Measurements from ENCODE around the gene CDRT15. TPM values are rescaled to one million over a fixed set of nuclear protein-coding genes. Genes with fewer than 3 reads are reported as not detected.
A peak's percentile ranks its signal among the peaks of the same experiment; 100 is the strongest.
"Not testable (repeated sequence)": the region's sequence is repeated elsewhere in the genome, so short reads cannot be mapped to it uniquely, and the experiment has no call there.

Gene CDRT15
- total RNA-seq, 1 donor from 2014 or later: not detected

DNA sequence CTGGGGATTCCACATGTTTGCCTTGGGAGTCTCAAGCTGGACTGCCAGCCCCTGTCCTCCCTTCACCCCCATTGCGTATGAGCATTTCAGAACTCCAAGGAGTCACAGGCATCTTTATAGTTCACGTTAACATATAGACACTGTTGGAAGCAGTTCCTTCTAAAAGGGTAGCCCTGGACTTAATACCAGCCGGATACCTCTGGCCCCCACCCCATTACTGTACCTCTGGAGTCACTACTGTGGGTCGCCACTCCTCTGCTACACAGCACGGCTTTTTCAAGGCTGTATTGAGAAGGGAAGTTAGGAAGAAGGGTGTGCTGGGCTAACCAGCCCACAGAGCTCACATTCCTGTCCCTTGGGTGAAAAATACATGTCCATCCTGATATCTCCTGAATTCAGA lies 28.9 kb downstream of the CDRT15 start:
- no peak for DNase-seq (ENCODE audit: low spot score)

- no peak for DNase-seq (ENCODE audit: low spot score)
These were observed 29.8 kb downstream of the CDRT15 start for GRCh38 chr17:14206891-14207290.

DNA sequence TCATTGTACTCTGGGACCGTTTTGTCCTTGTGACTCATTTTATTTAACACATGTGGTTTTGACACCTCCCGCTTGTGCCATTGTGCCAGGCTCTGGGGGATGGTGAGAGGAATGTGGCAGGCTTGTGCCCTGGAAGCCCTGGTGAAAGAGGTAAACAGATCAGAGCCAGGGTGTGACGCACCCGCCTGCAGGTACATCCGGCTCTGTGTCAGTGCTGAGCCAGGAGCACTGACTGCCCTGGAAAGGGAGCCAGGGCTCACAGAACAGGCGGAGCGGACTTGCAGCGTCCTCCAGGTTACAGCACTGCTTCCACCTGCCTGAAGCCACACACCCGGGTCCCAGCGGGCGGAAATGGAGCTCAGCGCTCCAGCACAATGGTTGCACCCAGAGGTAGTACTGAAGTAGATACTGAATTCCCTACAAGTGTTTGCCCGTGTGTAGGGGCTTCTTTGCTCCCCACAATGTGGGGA lies 30.6 kb downstream of the CDRT15 start:
- DNase-seq (ENCODE audit: low spot score): no peak

GRCh38 chr17:14205380-14205779 lies 31.3 kb downstream of the CDRT15 start:
- DNase-seq (ENCODE audit: low spot score): no peak

DNA sequence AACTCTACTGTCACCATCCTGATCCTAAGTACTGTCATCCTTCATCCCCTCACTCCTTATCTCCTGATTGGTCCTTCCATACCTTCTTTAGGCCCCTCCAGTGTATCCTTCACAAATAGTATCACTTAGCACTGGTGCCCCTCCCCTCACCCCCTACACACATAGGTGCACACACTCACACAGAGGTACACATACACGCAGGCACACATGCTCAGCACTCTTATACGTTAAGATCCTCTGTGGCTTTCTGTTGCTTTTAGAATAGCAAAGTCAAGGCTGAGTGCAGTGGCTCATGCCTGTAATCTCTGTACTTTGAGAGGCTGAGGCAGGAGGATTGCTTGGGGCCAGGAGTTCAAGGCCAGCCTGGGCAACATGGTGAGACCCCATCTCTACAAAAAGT lies 32.1 kb downstream of the CDRT15 start:
- DNase-seq (ENCODE audit: low spot score): no peak

DNA sequence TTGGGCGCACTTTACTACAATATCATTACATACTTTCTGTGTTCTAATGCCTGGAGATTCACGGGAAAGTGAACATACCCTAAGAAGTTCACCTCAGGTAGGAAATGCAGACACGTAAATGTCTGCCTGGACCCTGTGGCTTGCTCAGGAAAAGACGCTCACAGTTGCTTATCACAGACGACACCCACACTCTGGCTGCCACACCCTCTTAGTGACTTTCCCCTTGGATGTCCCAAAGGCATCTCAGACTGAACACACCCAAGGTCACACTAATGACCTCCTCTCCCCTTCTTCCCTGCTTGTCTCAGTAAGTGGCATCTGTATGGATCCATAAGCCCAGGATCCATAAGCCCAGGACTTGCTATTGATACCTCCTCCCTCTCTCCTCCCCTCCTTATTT lies 32.6 kb downstream of the CDRT15 start:
- no peak for DNase-seq (ENCODE audit: low spot score)

- no peak for DNase-seq (ENCODE audit: low spot score)
These were observed 33.3 kb downstream of the CDRT15 start for GRCh38 chr17:14203388-14203787.

GRCh38 chr17:14202388-14203166 lies 34.1 kb downstream of the CDRT15 start:
- no peak for DNase-seq (ENCODE audit: low spot score)

- DNase-seq (ENCODE audit: low spot score): no peak
These were observed 34.7 kb downstream of the CDRT15 start for GRCh38 chr17:14201988-14202380.

GRCh38 chr17:14201021-14201987 lies 35.4 kb downstream of the CDRT15 start:
- DNase-seq (ENCODE audit: low spot score): no peak

GRCh38 chr17:14200354-14200753 lies 36.3 kb downstream of the CDRT15 start:
- DNase-seq (ENCODE audit: low spot score): no peak

GRCh38 chr17:14199601-14200000 lies 37.1 kb downstream of the CDRT15 start:
- no peak for DNase-seq (ENCODE audit: low spot score)

- no peak for DNase-seq (ENCODE audit: low spot score)
These were observed 38.1 kb downstream of the CDRT15 start for GRCh38 chr17:14198575-14198974.

GRCh38 chr17:14198013-14198412 lies 38.6 kb downstream of the CDRT15 start:
- DNase-seq (ENCODE audit: low spot score): peak; percentile 18

DNA sequence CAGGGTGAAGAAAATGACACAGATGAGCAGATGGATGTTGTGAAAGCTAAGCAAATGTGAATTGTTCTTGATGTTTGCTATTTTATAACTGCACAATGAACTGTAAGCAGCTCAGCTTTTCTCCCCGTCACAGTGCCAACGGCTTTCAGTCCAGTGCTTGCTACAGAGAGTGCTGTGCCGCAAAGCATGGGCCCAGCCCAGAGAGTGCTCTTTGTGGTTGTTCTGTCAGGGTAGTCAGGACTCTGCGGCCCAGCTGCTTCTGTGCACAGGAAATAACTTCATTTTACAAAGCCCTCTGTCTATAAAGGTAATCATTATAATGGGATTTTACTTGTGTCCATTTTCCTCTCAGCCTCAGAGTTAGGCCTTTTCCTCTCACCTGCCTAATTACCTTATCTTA lies 39.1 kb downstream of the CDRT15 start:
- DNase-seq (ENCODE audit: low spot score): no peak

- DNase-seq (ENCODE audit: low spot score): no peak
These were observed 39.6 kb downstream of the CDRT15 start for GRCh38 chr17:14197057-14197456.

DNA sequence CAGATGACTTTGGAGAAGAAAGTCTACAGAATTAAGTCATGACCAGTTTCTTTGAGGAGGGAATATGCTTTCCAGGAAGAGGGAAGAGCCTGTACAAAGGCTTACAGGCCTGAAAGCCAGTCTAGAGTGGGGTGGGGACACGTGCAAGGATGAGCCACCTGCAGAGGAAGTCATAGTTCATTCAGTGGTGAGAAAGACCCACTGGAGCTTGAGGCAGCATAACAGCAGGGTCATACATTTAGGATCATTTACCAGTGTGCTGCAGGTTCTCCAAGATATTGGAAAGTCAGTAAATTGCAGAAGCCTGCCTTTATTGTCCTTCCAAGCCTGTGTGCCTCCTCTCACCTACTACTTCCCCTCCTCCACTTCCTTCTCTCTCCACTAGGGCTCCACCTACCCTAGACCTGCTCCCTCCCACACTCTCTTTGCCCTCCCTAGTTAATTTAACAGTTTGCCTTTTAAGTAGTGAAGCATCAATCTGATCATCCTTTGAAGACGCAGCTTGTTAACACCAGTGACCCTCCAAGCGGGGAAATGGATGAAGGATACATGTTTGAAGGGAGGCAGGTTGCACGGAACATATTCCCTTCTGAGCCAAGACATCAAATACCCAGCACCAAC lies 40.2 kb downstream of the CDRT15 start:
- no peak for DNase-seq (ENCODE audit: low spot score)

GRCh38 chr17:14192636-14193344 lies 43.9 kb downstream of the CDRT15 start:
- DNase-seq (ENCODE audit: low spot score): not testable (repeated sequence)

- DNase-seq (ENCODE audit: low spot score): not testable (repeated sequence)
These were observed 44.6 kb downstream of the CDRT15 start for GRCh38 chr17:14192039-14192438.

GRCh38 chr17:14191469-14191868 lies 45.2 kb downstream of the CDRT15 start:
- DNase-seq (ENCODE audit: low spot score): not testable (repeated sequence)

DNA sequence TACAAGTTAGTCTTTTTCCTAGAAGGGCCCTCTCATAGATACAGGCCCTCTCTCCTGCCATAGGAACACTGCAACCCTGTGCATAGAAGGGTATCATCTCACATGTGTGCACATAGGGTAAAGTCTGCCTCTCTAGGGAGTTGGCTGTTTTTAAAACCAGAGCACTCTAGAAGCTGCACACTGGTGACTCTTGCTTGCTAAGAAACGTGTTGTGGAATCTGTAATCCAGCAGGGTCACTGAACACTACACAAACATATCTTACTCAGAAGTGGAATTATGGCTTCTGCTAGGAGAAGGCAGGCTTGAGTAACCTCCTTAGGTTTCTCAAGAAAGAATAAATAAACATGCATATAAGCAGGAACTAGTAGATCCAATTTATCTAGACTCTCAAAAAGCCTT lies 45.9 kb downstream of the CDRT15 start:
- DNase-seq (ENCODE audit: low spot score): not testable (repeated sequence)

Data from umbilical cord (tissue), 2 donors.